ENCODE data around the gene CDC37L1.

The CDC37L1 gene

GRCh38 chr9:4661165-4661564 lies 18.2 kb upstream of the CDC37L1 start:
- Histone ChIP-seq H3K36me3 (ENCODE audit: low read length) (no peaks in the 10 kb centered on the region), H3K9me2 (replicated peaks; ENCODE audit: insufficient read depth, low read length) (no peaks in the 10 kb centered on the region), H3K9ac (ENCODE audit: low read length) (0 out of 2 replicates have a peak overlapping the region, but pooled peaks have one; percentile 71), H3K4me2 (ENCODE audit: low read depth, low read length, poor library complexity, severe bottlenecking) (peak overlapping the region; percentile 50), H3K79me2 (ENCODE audit: insufficient read depth, low read length) (no peaks in the 10 kb centered on the region), H4K20me1 (ENCODE audit: low read depth, low read length) (no peaks in the 10 kb centered on the region), H3F3A (ENCODE audit: insufficient read depth) (peaks cover 6% of the 10 kb centered on the region), H2AFZ (ENCODE audit: low read depth, low read length, severe bottlenecking) (peak overlapping the region; percentile 81), H3K9me3 (ENCODE audit: insufficient read depth, low read length) (no peaks in the 10 kb centered on the region), H3K27me3 (ENCODE audit: low read length) (no peaks in the 10 kb centered on the region), H3K4me3 (ENCODE audit: insufficient read depth, low read length, poor library complexity, severe bottlenecking) (no peak overlapping the region), H3K27ac (ENCODE audit: low read depth, low read length) (no peak overlapping the region)
- no peak for TF ChIP-seq EZH2phosphoT487 (conservative IDR thresholded peaks at IDR 0.05; ENCODE audit: low read length)
- no peak for TF ChIP-seq CTCF (IDR thresholded peaks at IDR 0.05; ENCODE audit: insufficient read depth, low read length, poor library complexity, severe bottlenecking)

- Histone ChIP-seq H3F3A (ENCODE audit: insufficient read depth) (peaks cover 6% of the 10 kb centered on the region), H3K36me3 (ENCODE audit: low read length) (no peaks in the 10 kb centered on the region), H3K9me2 (replicated peaks; ENCODE audit: insufficient read depth, low read length) (no peaks in the 10 kb centered on the region), H3K9ac (ENCODE audit: low read length) (peak overlapping the region; percentile 71), H3K9me3 (ENCODE audit: insufficient read depth, low read length) (no peaks in the 10 kb centered on the region), H4K20me1 (ENCODE audit: low read depth, low read length) (no peaks in the 10 kb centered on the region), H3K27ac (ENCODE audit: low read depth, low read length) (no peak overlapping the region), H3K4me3 (ENCODE audit: insufficient read depth, low read length, poor library complexity, severe bottlenecking) (peak overlapping the region; percentile 67), H3K79me2 (ENCODE audit: insufficient read depth, low read length) (no peaks in the 10 kb centered on the region), H3K27me3 (ENCODE audit: low read length) (no peaks in the 10 kb centered on the region), H2AFZ (ENCODE audit: low read depth, low read length, severe bottlenecking) (peak overlapping the region; percentile 81), H3K4me2 (ENCODE audit: low read depth, low read length, poor library complexity, severe bottlenecking) (peak overlapping the region; percentile 50)
- no peak for TF ChIP-seq EZH2phosphoT487 (conservative IDR thresholded peaks at IDR 0.05; ENCODE audit: low read length)
- TF ChIP-seq CTCF (IDR thresholded peaks at IDR 0.05; ENCODE audit: insufficient read depth, low read length, poor library complexity, severe bottlenecking): no peak
Observed at GRCh38 chr9:4661611-4662010, 17.8 kb upstream of the CDC37L1 start.

GRCh38 chr9:4662108-4662988 lies 17.0 kb upstream of the CDC37L1 start, which contains the start of gene PLPP6:
Gene PLPP6, plus strand, starts transcription at chr9:4662294. Its CDS starts 82 bp downstream, at chr9:4662376.
- Histone ChIP-seq H3K9ac (ENCODE audit: low read length) (peak within 1 kb of the TSS; percentile 71), H3K36me3 (ENCODE audit: low read length) (no peaks in the 10 kb centered on the region), H3K4me2 (ENCODE audit: low read depth, low read length, poor library complexity, severe bottlenecking) (peak within 1 kb of the TSS; percentile 50), H3K4me3 (ENCODE audit: insufficient read depth, low read length, poor library complexity, severe bottlenecking) (peak within 1 kb of the TSS; percentile 67), H3K9me2 (replicated peaks; ENCODE audit: insufficient read depth, low read length) (no peaks in the 10 kb centered on the region), H3K79me2 (ENCODE audit: insufficient read depth, low read length) (no peaks in the 10 kb centered on the region), H2AFZ (ENCODE audit: low read depth, low read length, severe bottlenecking) (peak within 1 kb of the TSS; percentile 81), H4K20me1 (ENCODE audit: low read depth, low read length) (no peaks in the 10 kb centered on the region), H3F3A (ENCODE audit: insufficient read depth) (peaks cover 6% of the 10 kb centered on the region), H3K9me3 (ENCODE audit: insufficient read depth, low read length) (no peaks in the 10 kb centered on the region), H3K27me3 (ENCODE audit: low read length) (no peaks in the 10 kb centered on the region), H3K27ac (ENCODE audit: low read depth, low read length) (no peak within 1 kb of the TSS)
- peak; percentile 51 for TF ChIP-seq CTCF (IDR thresholded peaks at IDR 0.05; ENCODE audit: insufficient read depth, low read length, poor library complexity, severe bottlenecking)
- TF ChIP-seq EZH2phosphoT487 (conservative IDR thresholded peaks at IDR 0.05; ENCODE audit: low read length): no peak
